ENCODE results near the gene THAP11.

DNA sequence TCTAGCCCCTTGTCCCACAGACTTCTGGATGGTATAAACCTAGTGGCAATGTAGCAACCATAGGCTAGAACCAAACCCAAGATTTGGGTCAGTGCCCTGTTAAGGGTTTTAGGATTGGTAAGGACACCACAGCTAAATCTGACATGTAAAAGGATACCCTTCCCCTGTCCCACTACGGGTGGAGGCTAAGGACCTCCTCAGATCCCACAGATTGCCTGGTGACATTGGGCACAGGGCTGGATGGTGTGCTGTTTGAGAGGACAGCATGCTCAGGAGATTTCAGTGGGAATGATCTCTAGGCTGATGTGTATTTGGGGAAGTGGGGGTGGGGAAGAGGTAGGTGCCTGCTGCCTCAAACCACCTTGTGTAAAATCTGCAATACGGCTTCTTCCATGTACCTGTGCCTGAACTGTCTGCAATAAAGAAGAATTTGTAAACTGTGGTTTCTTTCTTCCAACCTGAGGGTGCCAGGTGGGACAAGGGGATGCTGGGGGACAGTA lies 30.1 kb downstream of the THAP11 start:
- TF ChIP-seq, protein P1, sequence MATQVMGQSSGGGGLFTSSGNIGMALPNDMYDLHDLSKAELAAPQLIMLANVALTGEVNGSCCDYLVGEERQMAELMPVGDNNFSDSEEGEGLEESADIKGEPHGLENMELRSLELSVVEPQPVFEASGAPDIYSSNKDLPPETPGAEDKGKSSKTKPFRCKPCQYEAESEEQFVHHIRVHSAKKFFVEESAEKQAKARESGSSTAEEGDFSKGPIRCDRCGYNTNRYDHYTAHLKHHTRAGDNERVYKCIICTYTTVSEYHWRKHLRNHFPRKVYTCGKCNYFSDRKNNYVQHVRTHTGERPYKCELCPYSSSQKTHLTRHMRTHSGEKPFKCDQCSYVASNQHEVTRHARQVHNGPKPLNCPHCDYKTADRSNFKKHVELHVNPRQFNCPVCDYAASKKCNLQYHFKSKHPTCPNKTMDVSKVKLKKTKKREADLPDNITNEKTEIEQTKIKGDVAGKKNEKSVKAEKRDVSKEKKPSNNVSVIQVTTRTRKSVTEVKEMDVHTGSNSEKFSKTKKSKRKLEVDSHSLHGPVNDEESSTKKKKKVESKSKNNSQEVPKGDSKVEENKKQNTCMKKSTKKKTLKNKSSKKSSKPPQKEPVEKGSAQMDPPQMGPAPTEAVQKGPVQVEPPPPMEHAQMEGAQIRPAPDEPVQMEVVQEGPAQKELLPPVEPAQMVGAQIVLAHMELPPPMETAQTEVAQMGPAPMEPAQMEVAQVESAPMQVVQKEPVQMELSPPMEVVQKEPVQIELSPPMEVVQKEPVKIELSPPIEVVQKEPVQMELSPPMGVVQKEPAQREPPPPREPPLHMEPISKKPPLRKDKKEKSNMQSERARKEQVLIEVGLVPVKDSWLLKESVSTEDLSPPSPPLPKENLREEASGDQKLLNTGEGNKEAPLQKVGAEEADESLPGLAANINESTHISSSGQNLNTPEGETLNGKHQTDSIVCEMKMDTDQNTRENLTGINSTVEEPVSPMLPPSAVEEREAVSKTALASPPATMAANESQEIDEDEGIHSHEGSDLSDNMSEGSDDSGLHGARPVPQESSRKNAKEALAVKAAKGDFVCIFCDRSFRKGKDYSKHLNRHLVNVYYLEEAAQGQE (IDR thresholded peaks at IDR 0.05; ENCODE audit: unreplicated experiment), result no peak
- TF ChIP-seq, protein P2, sequence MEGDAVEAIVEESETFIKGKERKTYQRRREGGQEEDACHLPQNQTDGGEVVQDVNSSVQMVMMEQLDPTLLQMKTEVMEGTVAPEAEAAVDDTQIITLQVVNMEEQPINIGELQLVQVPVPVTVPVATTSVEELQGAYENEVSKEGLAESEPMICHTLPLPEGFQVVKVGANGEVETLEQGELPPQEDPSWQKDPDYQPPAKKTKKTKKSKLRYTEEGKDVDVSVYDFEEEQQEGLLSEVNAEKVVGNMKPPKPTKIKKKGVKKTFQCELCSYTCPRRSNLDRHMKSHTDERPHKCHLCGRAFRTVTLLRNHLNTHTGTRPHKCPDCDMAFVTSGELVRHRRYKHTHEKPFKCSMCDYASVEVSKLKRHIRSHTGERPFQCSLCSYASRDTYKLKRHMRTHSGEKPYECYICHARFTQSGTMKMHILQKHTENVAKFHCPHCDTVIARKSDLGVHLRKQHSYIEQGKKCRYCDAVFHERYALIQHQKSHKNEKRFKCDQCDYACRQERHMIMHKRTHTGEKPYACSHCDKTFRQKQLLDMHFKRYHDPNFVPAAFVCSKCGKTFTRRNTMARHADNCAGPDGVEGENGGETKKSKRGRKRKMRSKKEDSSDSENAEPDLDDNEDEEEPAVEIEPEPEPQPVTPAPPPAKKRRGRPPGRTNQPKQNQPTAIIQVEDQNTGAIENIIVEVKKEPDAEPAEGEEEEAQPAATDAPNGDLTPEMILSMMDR (conservative IDR thresholded peaks at IDR 0.05; ENCODE audit: low read depth in 2 of 2), result no peak
- TF ChIP-seq POLR2AphosphoS5 (IDR thresholded peaks at IDR 0.05; ENCODE audit: low read depth) (no peak), ZNF114 (CRISPR knock-in tag; IDR thresholded peaks at IDR 0.05) (no peak), CREB1 (CRISPR knock-in tag; IDR thresholded peaks at IDR 0.05; ENCODE audit: low read depth) (no peak), EZH2 (IDR thresholded peaks at IDR 0.05; ENCODE audit: low read depth, unreplicated experiment) (no peak)
